GM12878 (cell line): ENCODE data around the gene PINLYP. TPM values are rescaled to one million over a fixed set of nuclear protein-coding genes. Genes with fewer than 3 reads are reported as not detected.
A peak's percentile ranks its signal among the peaks of the same experiment; 100 is the strongest.

Source experiments
- BCL11A ChIP-seq: IDR thresholded peaks from 2 replicates; pipeline ENCODE4 v1.6.1; 2011; ENCODE audit warnings: low read depth, low read length
- BHLHE40 ChIP-seq, 2 experiments: fragments of 450-650 bp in 1 of 2; IDR thresholded peaks; 2 replicates each; pipeline ENCODE4 v1.6.1; 2011 to 2017; ENCODE audit warnings: low read depth in 2 of 2, borderline replicate concordance in 1 of 2, improper control_type of control experiment in 1 of 2, low read length in 1 of 2, mild to moderate bottlenecking in 1 of 2
- CEBPZ ChIP-seq: fragments of 150-350 bp; IDR thresholded peaks from 2 replicates; pipeline ENCODE4 v1.6.1; 2016; ENCODE audit warnings: low read depth, low read length
- EED ChIP-seq: sonication (generic); IDR thresholded peaks from 2 replicates; pipeline ENCODE4 v1.6.1; 2016; ENCODE audit warnings: antibody characterized with exemption, low read depth
- ESRRA ChIP-seq: IDR thresholded peaks from 2 replicates; pipeline ENCODE4 v1.6.1; 2012; ENCODE audit warnings: mild to moderate bottlenecking, low read length, improper control_type of control experiment
- GATAD2B ChIP-seq: fragments of 450-650 bp; conservative IDR thresholded peaks from 2 replicates; pipeline ENCODE4 v1.6.1; 2017; ENCODE audit warnings: low read depth, mild to moderate bottlenecking, moderate library complexity
- HDAC2 ChIP-seq: fragments of 200-600 bp; sonication (generic); IDR thresholded peaks from 2 replicates; pipeline ENCODE4 v1.6.1; 2017
- IRF3 ChIP-seq: fragments of 450-650 bp; IDR thresholded peaks from 2 replicates; pipeline ENCODE4 v1.6.1; 2014; ENCODE audit warnings: mild to moderate bottlenecking
- KAT2A ChIP-seq: conservative IDR thresholded peaks from 2 replicates; pipeline ENCODE4 v1.6.1; 2011; ENCODE audit warnings: low read depth, low read length; ENCODE audit not compliant: control insufficient read depth
- LARP7 ChIP-seq: fragments of 450-650 bp; IDR thresholded peaks from 2 replicates; pipeline ENCODE4 v1.6.1; 2017; ENCODE audit warnings: mild to moderate bottlenecking
- NFYB ChIP-seq: IDR thresholded peaks from 2 replicates; pipeline ENCODE4 v1.6.1; 2011; ENCODE audit warnings: low read depth, mild to moderate bottlenecking, low read length, improper control_type of control experiment, moderate library complexity; ENCODE audit not compliant: insufficient read depth
- PBX3 ChIP-seq: IDR thresholded peaks from 2 replicates; pipeline ENCODE4 v1.6.1; 2011; ENCODE audit warnings: mild to moderate bottlenecking, low read depth, low read length, moderate library complexity; ENCODE audit not compliant: insufficient replicate concordance
- POLR2AphosphoS5 ChIP-seq: IDR thresholded peaks from 2 replicates; pipeline ENCODE4 v1.6.1; 2011; ENCODE audit warnings: mild to moderate bottlenecking, low read length, inconsistent platforms
- RB1 ChIP-seq: fragments of 450-650 bp; formaldehyde crosslinking; IDR thresholded peaks from 2 replicates; pipeline ENCODE4 v1.6.1; 2017; ENCODE audit warnings: mild to moderate bottlenecking, borderline replicate concordance
- SMAD5 ChIP-seq: IDR thresholded peaks from 2 replicates; pipeline ENCODE4 v1.6.1; 2016; ENCODE audit warnings: antibody characterized with exemption, low read depth
- SMC3 ChIP-seq: IDR thresholded peaks from 2 replicates; pipeline ENCODE4 v1.6.1; 2011; ENCODE audit warnings: low read length, improper control_type of control experiment, borderline replicate concordance
- SREBF1 ChIP-seq: IDR thresholded peaks from 2 replicates; pipeline ENCODE4 v1.6.1; 2012; ENCODE audit warnings: mild to moderate bottlenecking, low read length
- STAT3 ChIP-seq: IDR thresholded peaks from 2 replicates; pipeline ENCODE4 v1.6.1; 2011; ENCODE audit warnings: low read depth, low read length, improper control_type of control experiment
- TCF12 ChIP-seq: IDR thresholded peaks from 2 replicates; pipeline ENCODE4 v1.6.1; 2011; ENCODE audit warnings: low read depth, mild to moderate bottlenecking, low read length
- ZBTB4 ChIP-seq: fragments of 450-650 bp; formaldehyde crosslinking; IDR thresholded peaks from 2 replicates; pipeline ENCODE4 v1.4.0; 2022; ENCODE audit warnings: mild to moderate bottlenecking, moderate library complexity
- ZNF207 ChIP-seq: fragments of 450-650 bp; IDR thresholded peaks from 2 replicates; pipeline ENCODE4 v1.6.1; 2014; ENCODE audit warnings: antibody characterized with exemption, mild to moderate bottlenecking, borderline replicate concordance
- polyA plus RNA-seq, 11 experiments: library from polyadenylated mRNA; depleted of rRNA in 4 of 11; unstranded in 6 of 11; stranded (reverse) in 5 of 11; fragments of >200 nt; fragmentation: Nextera tagmentation in 4 of 11; fragmentation: Illumina TruSeq in 1 of 11; extraction: Ambion mirVana in 4 of 11; extraction: Trizol in 1 of 11; gene quantifications; 1 replicate in 1 of 11; 2 replicates in 10 of 11; pipeline versions ENCODE4 v1.2.1 to v1.2.3, GENCODE V29; 2011 to 2016; ENCODE audit warnings: inconsistent platforms in 2 of 11, missing spikeins in 2 of 11, low read depth in 1 of 11
- total RNA-seq, 4 experiments: library from RNA; depleted of rRNA in 3 of 4; stranded (reverse); fragments of >200 nt in 3 of 4; fragmentation: Illumina TruSeq in 1 of 4; extraction: Trizol in 1 of 4; gene quantifications; 2 replicates each; pipeline versions ENCODE4 v1.2.1 to v1.2.3, GENCODE V29; 2013 to 2021

PINLYP gene
- total and polyA plus RNA-seq, 10 of the 15 experiments (the other 5 are each of a cell fraction or from before 2014, with no cell fraction given), result 1.0 to 26.9 (median 11.4) TPM

GRCh38 chr19:43595999-43596841 is 20.6 kb downstream of the PINLYP start, which contains the start of the genes IRGQ and ZNF576 (continued):
- TF ChIP-seq SREBF1 (0 out of 2 replicates have a peak, but pooled peaks have one; percentile 17), ZBTB4 (CRISPR knock-in tag) (no peak), BHLHE40 (IDR thresholded peaks at IDR 0.05; ENCODE audit: borderline replicate concordance in 1 of 2, low read depth in 2 of 2, low read length in 1 of 2) (0 out of 4 replicates have a peak, but pooled peaks have one; percentile 30 to 44), LARP7 (peak; percentile 94), SMC3 (no peak), TCF12 (no peak), RB1 (peak; percentile 97; the same call in 1 of the 2 replicates), HDAC2 (no peak), POLR2AphosphoS5 (peak; percentile 46; the same call in 1 of the 2 replicates), BCL11A (no peak), GATAD2B (0 out of 2 replicates have a peak, but pooled peaks have one; percentile 42), PBX3 (no peak), EED (peak; percentile 29; the same call in 1 of the 2 replicates), STAT3 (no peak), CEBPZ (no peak), NFYB (no peak), SMAD5 (no peak), IRF3 (peak; percentile 15; the same call in 1 of the 2 replicates), ZNF207 (peak; percentile 96; the same call in 1 of the 2 replicates), KAT2A (no peak), ESRRA (no peak)
